ENCODE results near the gene KNG1.

- TF ChIP-seq POLR2A (IDR thresholded peaks at IDR 0.05; ENCODE audit: low read length) (no peak), GATA1 (IDR thresholded peaks at IDR 0.05; ENCODE audit: low read depth, low read length) (no peak)
These were observed 7.8 kb downstream of the KNG1 start for GRCh38 chr3:186724911-186725310.
